Neural cell (in vitro differentiated cells): Measurements from ENCODE around the gene PDE9A. TPM values are rescaled to one million over a fixed set of nuclear protein-coding genes. Genes with fewer than 3 reads are reported as not detected.

Source experiments
- H2AFZ ChIP-seq: fragments of 200-600, 300-800 bp; sonication (generic), shearing (Covaris generic); 2 replicates; pipeline ENCODE4 v1.6.0; 2014; ENCODE audit warnings: low read depth, mild to moderate bottlenecking, antibody characterized with exemption, low read length, moderate library complexity
- H3F3A ChIP-seq: fragments of 200-600 bp; shearing (Covaris generic); 2 replicates; pipeline ENCODE4 v1.6.1; 2016; ENCODE audit warnings: mild to moderate bottlenecking, moderate library complexity, mixed read lengths, antibody characterized with exemption, low read length; ENCODE audit not compliant: insufficient read depth, poor library complexity, severe bottlenecking
- H3K27ac ChIP-seq: fragments of 200-600, 300-800 bp; sonication (generic), shearing (Covaris generic); 2 replicates; pipeline ENCODE4 v1.5.1; 2014; ENCODE audit warnings: mild to moderate bottlenecking, low read length, moderate library complexity
- H3K27me3 ChIP-seq: fragments of 300-800, 200-600 bp; sonication (generic), shearing (Covaris generic); 2 replicates; pipeline ENCODE4 v1.6.0; 2014; ENCODE audit warnings: mild to moderate bottlenecking, low read depth, low read length, moderate library complexity; ENCODE audit not compliant: insufficient read depth
- H3K36me3 ChIP-seq: fragments of 300-800, 200-600 bp; sonication (generic), shearing (Covaris generic); 2 replicates; pipeline ENCODE4 v1.5.1; 2014; ENCODE audit warnings: mild to moderate bottlenecking, antibody characterized with exemption, low read length, moderate library complexity; ENCODE audit not compliant: insufficient read depth
- H3K4me2 ChIP-seq: fragments of 300-800, 200-600 bp; sonication (generic), shearing (Covaris generic); 2 replicates; pipeline ENCODE4 v1.6.0; 2014; ENCODE audit warnings: mild to moderate bottlenecking, low read length
- H3K4me3 ChIP-seq: fragments of 300-800, 200-600 bp; sonication (generic), shearing (Covaris generic); 2 replicates; pipeline ENCODE4 v1.5.1; 2014; ENCODE audit warnings: mild to moderate bottlenecking, low read length, moderate library complexity
- H3K79me2 ChIP-seq: fragments of 200-600 bp; shearing (Covaris generic); replicated peaks from 2 replicates; pipeline ENCODE4 v1.6.0; 2014; ENCODE audit warnings: mild to moderate bottlenecking, low read length, moderate library complexity; ENCODE audit not compliant: insufficient read depth
- H3K9ac ChIP-seq: fragments of 300-800, 200-600 bp; sonication (generic), shearing (Covaris generic); 2 replicates; pipeline ENCODE4 v1.6.1; 2016; ENCODE audit warnings: mild to moderate bottlenecking, low read length, mixed read lengths
- H3K9me2 ChIP-seq: fragments of 200-600 bp; shearing (Covaris generic); 2 replicates; pipeline ENCODE4 v1.6.1; 2016; ENCODE audit warnings: mild to moderate bottlenecking, low read length, mixed read lengths; ENCODE audit not compliant: insufficient read depth
- H3K9me3 ChIP-seq: fragments of 200-600, 300-800 bp; sonication (generic), shearing (Covaris generic); 2 replicates; pipeline ENCODE4 v1.6.1; 2016; ENCODE audit warnings: mild to moderate bottlenecking, mixed run types, low read length, moderate library complexity, mixed read lengths
- H4K20me1 ChIP-seq: fragments of 200-600 bp; shearing (Covaris generic); 2 replicates; pipeline ENCODE4 v1.6.1; 2016; ENCODE audit warnings: mild to moderate bottlenecking, mixed run types; ENCODE audit not compliant: insufficient read depth
- CTCF ChIP-seq: fragments of 450-650 bp; IDR thresholded peaks from 2 replicates; pipeline ENCODE4 v1.5.1; 2014; ENCODE audit warnings: antibody characterized with exemption, mild to moderate bottlenecking, moderate library complexity; ENCODE audit not compliant: poor library complexity, severe bottlenecking
- EP300 ChIP-seq: fragments of 450-650 bp; conservative IDR thresholded peaks from 2 replicates; pipeline ENCODE4 v1.6.1; 2014; ENCODE audit warnings: antibody characterized with exemption, mild to moderate bottlenecking, moderate library complexity; ENCODE audit not compliant: poor library complexity, severe bottlenecking
- EZH2 ChIP-seq: fragments of 200-600, 300-800 bp; shearing (Covaris generic), sonication (generic); IDR thresholded peaks from 2 replicates; pipeline ENCODE4 v1.6.1; 2014; ENCODE audit warnings: antibody characterized with exemption, low read length, borderline replicate concordance, mild to moderate bottlenecking; ENCODE audit not compliant: insufficient read depth, poor library complexity, severe bottlenecking
- MXI1 ChIP-seq: fragments of 450-650 bp; conservative IDR thresholded peaks from 2 replicates; pipeline ENCODE4 v1.6.1; 2014; ENCODE audit warnings: antibody characterized with exemption, mild to moderate bottlenecking; ENCODE audit not compliant: poor library complexity, severe bottlenecking
- POLR2AphosphoS5 ChIP-seq: IDR thresholded peaks from 2 replicates; pipeline ENCODE4 v1.6.1; 2012
- RAD21 ChIP-seq: fragments of 450-650 bp; conservative IDR thresholded peaks from 2 replicates; pipeline ENCODE4 v1.6.1; 2014; ENCODE audit warnings: antibody characterized with exemption, mild to moderate bottlenecking, moderate library complexity
- REST ChIP-seq: IDR thresholded peaks from 2 replicates; pipeline ENCODE4 v1.6.1; 2012; ENCODE audit warnings: borderline replicate concordance
- SMC3 ChIP-seq: fragments of 450-650 bp; conservative IDR thresholded peaks from 2 replicates; pipeline ENCODE4 v1.6.1; 2014; ENCODE audit warnings: antibody characterized with exemption, mild to moderate bottlenecking, moderate library complexity; ENCODE audit not compliant: poor library complexity
- TAF1 ChIP-seq: IDR thresholded peaks from 2 replicates; pipeline ENCODE4 v1.6.1; 2012; ENCODE audit warnings: low read depth
- polyA plus RNA-seq: library from polyadenylated mRNA; depleted of rRNA; stranded (reverse); fragments of >200 nt; gene quantifications from 2 replicates; pipeline ENCODE4 v1.2.3, GENCODE V29; 2014

Gene PDE9A
- polyA plus RNA-seq, 1 donor from 2014 or later, result 32.2 TPM

GRCh38 chr21:42775891-42776290, 122.5 kb downstream of the PDE9A start:
- H2AFZ ChIP-seq, result no peak overlapping the region
- H3F3A ChIP-seq, result no peaks in the 10 kb centered on the region
- peaks cover 4% of the 10 kb centered on the region for H3K36me3 ChIP-seq
- H3K27me3 ChIP-seq, result no peaks in the 10 kb centered on the region
- H3K4me2 ChIP-seq, result no peak overlapping the region
- H3K9ac ChIP-seq, result no peak overlapping the region
- H3K9me2 ChIP-seq, result no peaks in the 10 kb centered on the region
- no peaks in the 10 kb centered on the region for H3K9me3 ChIP-seq
- H4K20me1 ChIP-seq, result no peaks in the 10 kb centered on the region
- no peaks in the 10 kb centered on the region for H3K79me2 ChIP-seq
- H3K4me3 ChIP-seq, result no peak overlapping the region
- TF ChIP-seq CTCF, result no peak
- no peak for TF ChIP-seq MXI1
- no peak for TF ChIP-seq EP300
- TF ChIP-seq RAD21, result no peak
- TF ChIP-seq SMC3, result no peak
- TF ChIP-seq TAF1, result no peak
- TF ChIP-seq REST, result no peak
- no peak for TF ChIP-seq POLR2AphosphoS5
- TF ChIP-seq EZH2, result no peak
- no peak overlapping the region for H3K27ac ChIP-seq

- Histone ChIP-seq H3K79me2 (no peaks in the 10 kb centered on the region), H3K9ac (no peak overlapping the region), H4K20me1 (no peaks in the 10 kb centered on the region), H2AFZ (no peak overlapping the region), H3K36me3 (peaks cover 4% of the 10 kb centered on the region), H3K9me3 (no peaks in the 10 kb centered on the region), H3K4me3 (no peak overlapping the region), H3K4me2 (no peak overlapping the region), H3K27ac (no peak overlapping the region), H3K9me2 (no peaks in the 10 kb centered on the region), H3F3A (no peaks in the 10 kb centered on the region), H3K27me3 (no peaks in the 10 kb centered on the region)
- TF ChIP-seq TAF1 (no peak), SMC3 (no peak), EP300 (no peak), CTCF (no peak)
Measured at GRCh38 chr21:42777064-42777756, 123.8 kb downstream of the PDE9A start.
